ENCODE measurements around the gene WARS2. TPM values are rescaled to one million over a fixed set of nuclear protein-coding genes. Genes with fewer than 3 reads are reported as not detected.

The WARS2 gene
- total and polyA plus RNA-seq, 7 donors: 3.4 to 10.8 (median 7.8) TPM

DNA sequence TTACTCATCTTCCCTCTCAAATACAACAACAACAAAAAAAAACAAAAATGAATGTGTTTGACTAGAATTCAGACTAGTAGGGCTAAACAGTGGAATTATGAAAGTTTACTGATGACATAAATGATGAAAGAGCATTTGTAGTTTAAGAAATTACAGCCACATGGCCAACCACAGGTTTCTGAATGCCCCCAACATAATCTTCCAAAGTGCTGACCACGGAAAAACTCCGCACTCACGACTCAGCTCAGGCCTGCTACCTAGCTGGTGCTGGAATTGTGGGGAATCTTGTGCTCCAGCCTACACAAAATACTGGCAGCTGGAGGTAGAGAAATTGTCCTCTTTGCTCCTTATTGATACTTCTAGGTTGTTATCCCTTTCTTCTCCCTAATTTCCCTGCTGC, 128.7 kb downstream of the WARS2 start:
- H3K4me1 ChIP-seq: no peaks in the 10 kb centered on the region
- intact Hi-C loops (cut with DNase I): no loop called here
- WGBS, 3 donors: 94 to 96% (median 95%) methylated on average over 3 of the region's 3 CpGs

GRCh38 chr1:119011116-119011515, 129.3 kb downstream of the WARS2 start:
- Histone ChIP-seq H3K9me3 (no peaks in the 10 kb centered on the region), H3K4me1 (no peaks in the 10 kb centered on the region)
- ATAC-seq: no peak

More for the DNA sequence above, 128.7 kb downstream of the WARS2 start:
- ATAC-seq: no peak
- DNase-seq: no peak
- H3K4me3 ChIP-seq: no peak overlapping the region
- no peak overlapping the region for H3K27ac ChIP-seq
- H3K36me3 ChIP-seq (ENCODE audit: insufficient read depth in 1 of 2, low read depth in 1 of 2): no peaks in the 10 kb centered on the region
- no peaks in the 10 kb centered on the region for H3K9me3 ChIP-seq
- TF ChIP-seq CTCF (IDR thresholded peaks at IDR 0.05): no peak
- H3K27me3 ChIP-seq (ENCODE audit: insufficient read depth in 3 of 3, low read length in 2 of 3): peaks cover 0 to 15% (median 3%) of the 10 kb centered on the region in 3 donors

GRCh38 chr1:119010201-119010600, 130.3 kb downstream of the WARS2 start:
- peaks cover 0 to 27% (median 6%) of the 10 kb centered on the region in 3 donors for H3K27me3 ChIP-seq (ENCODE audit: insufficient read depth in 3 of 3, low read length in 2 of 3)
- DNase-seq (no peak), ATAC-seq (no peak)
- H3K4me1 ChIP-seq: no peaks in the 10 kb centered on the region
- H3K36me3 ChIP-seq (ENCODE audit: insufficient read depth in 1 of 2, low read depth in 1 of 2): no peaks in the 10 kb centered on the region
- 65 to 75% (median 67%) methylated on average over 1 of the region's 1 CpG for WGBS, 3 donors
- no peak overlapping the region for H3K4me3 ChIP-seq
- TF ChIP-seq CTCF (IDR thresholded peaks at IDR 0.05): no peak
- intact Hi-C loops (cut with DNase I): no loop called here
- H3K9me3 ChIP-seq: no peaks in the 10 kb centered on the region
- H3K27ac ChIP-seq: no peak overlapping the region

More at GRCh38 chr1:119011116-119011515, 129.3 kb downstream of the WARS2 start:
- Histone ChIP-seq H3K27ac (no peak overlapping the region), H3K36me3 (ENCODE audit: insufficient read depth in 1 of 2, low read depth in 1 of 2) (no peaks in the 10 kb centered on the region), H3K4me3 (no peak overlapping the region), H3K27me3 (ENCODE audit: insufficient read depth in 3 of 3, low read length in 2 of 3) (peaks cover 0 to 21% (median 6%) of the 10 kb centered on the region in 3 donors)
- intact Hi-C loops (cut with DNase I): no loop called here
- WGBS, 3 donors: 91 to 93% (median 93%) methylated on average over 2 of the region's 2 CpGs
- no peak for DNase-seq
- TF ChIP-seq CTCF (IDR thresholded peaks at IDR 0.05): no peak

- Histone ChIP-seq H3K4me1 (no peaks in the 10 kb centered on the region), H3K4me3 (no peak overlapping the region), H3K9me3 (no peaks in the 10 kb centered on the region), H3K27me3 (ENCODE audit: insufficient read depth in 3 of 3, low read length in 2 of 3) (peaks cover 0 to 27% (median 6%) of the 10 kb centered on the region in 3 donors), H3K27ac (no peak overlapping the region), H3K36me3 (ENCODE audit: insufficient read depth in 1 of 2, low read depth in 1 of 2) (no peaks in the 10 kb centered on the region)
- intact Hi-C loops (cut with DNase I): loop anchor here (2.0 to 10.0 kb wide), 5 partner anchors 707 to 858 kb away; no protein-coding TSS in a partner anchor
- no peak for DNase-seq
- ATAC-seq: no peak
- 16 to 40% (median 21%) methylated on average over 2 of the region's 2 CpGs for WGBS, 3 donors
- TF ChIP-seq CTCF (IDR thresholded peaks at IDR 0.05): no peak
These were observed 131.2 kb downstream of the WARS2 start for GRCh38 chr1:119009312-119009655.
